Uterus (tissue), 2 donors: ENCODE measurements around the gene SPATA46.

ENCODE experiments used
- POLR2A ChIP-seq, 2 donors: fragments of 450-650 bp; IDR thresholded peaks; one replicate each; pipeline ENCODE4 v1.6.1; 2016; ENCODE audit warnings: antibody characterized with exemption in 2 of 2, mild to moderate bottlenecking in 1 of 2, moderate library complexity in 1 of 2
- TF ChIP-seq, protein P1 (sequence below), 4 experiments: fragments of 200-600 bp in 2 of 4; fragments of 450-650 bp in 2 of 4; sonication (generic) in 2 of 4; IDR thresholded peaks; one replicate each; pipeline ENCODE4 v1.5.1; 2016 to 2019; ENCODE audit warnings: antibody characterized with exemption in 4 of 4, mild to moderate bottlenecking in 2 of 4, moderate library complexity in 1 of 4

DNA sequence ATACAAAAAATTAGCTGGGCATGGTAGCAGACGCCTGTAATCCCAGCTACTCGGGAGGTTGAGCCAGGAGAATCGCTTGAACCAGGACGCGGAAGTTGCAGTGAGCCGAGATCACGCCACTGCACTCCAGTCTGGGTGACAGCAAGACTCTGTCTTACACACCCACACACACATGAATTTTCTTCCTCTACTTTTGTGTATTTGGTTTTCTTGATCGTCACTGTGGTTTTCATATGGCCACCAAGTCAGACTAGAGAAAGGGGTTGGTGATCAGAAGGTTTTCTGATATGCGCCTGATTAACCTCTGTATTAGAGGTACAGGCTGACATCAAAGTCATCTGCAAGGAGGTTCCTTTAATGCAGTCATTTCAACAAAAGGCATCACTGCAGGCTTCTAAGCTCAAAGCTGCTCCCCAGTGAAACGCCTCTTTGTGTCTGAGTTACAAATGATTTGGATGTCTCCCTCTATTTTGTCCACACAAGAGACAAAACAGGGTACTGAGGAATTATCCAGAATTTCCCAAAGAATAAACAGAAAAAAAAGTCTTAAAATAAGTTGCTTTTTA is 24.2 kb upstream of the SPATA46 start:
- no peak for TF ChIP-seq POLR2A (IDR thresholded peaks at IDR 0.05)
- TF ChIP-seq, protein P1, sequence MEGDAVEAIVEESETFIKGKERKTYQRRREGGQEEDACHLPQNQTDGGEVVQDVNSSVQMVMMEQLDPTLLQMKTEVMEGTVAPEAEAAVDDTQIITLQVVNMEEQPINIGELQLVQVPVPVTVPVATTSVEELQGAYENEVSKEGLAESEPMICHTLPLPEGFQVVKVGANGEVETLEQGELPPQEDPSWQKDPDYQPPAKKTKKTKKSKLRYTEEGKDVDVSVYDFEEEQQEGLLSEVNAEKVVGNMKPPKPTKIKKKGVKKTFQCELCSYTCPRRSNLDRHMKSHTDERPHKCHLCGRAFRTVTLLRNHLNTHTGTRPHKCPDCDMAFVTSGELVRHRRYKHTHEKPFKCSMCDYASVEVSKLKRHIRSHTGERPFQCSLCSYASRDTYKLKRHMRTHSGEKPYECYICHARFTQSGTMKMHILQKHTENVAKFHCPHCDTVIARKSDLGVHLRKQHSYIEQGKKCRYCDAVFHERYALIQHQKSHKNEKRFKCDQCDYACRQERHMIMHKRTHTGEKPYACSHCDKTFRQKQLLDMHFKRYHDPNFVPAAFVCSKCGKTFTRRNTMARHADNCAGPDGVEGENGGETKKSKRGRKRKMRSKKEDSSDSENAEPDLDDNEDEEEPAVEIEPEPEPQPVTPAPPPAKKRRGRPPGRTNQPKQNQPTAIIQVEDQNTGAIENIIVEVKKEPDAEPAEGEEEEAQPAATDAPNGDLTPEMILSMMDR (IDR thresholded peaks at IDR 0.05), result no peak
